SK-N-SH (cell line): ENCODE data around the gene EN2. TPM values are rescaled to one million over a fixed set of nuclear protein-coding genes. Genes with fewer than 3 reads are reported as not detected.

Experiments used
- CTCF ChIA-PET: fragments of 300-600, 350-600 bp; formaldehyde crosslinking; extraction: SDS; loops from one replicate; lab custom pipeline; 2021; lab: Yijun Ruan, JAX
- POLR2A ChIA-PET: fragments of 350-600 bp; sonication (Branson Sonifier 250); formaldehyde crosslinking; extraction: SDS; loops from one replicate; lab custom pipeline; 2020; ENCODE audit warnings: antibody characterized with exemption, inconsistent platforms; lab: Yijun Ruan, JAX
- DNase-seq: peaks from one replicate; pipeline ENCODE4 v3.0.0; 2012
- H2AFZ ChIP-seq: fragments of 200-600 bp; sonication (generic); 2 replicates; pipeline ENCODE4 v1.8.1; 2016; ENCODE audit warnings: antibody characterized with exemption, mild to moderate bottlenecking, low read depth
- H3F3A ChIP-seq: fragments of 200-600 bp; sonication (generic); replicated peaks from 2 replicates; pipeline ENCODE3; 2016; ENCODE audit warnings: antibody characterized with exemption, mild to moderate bottlenecking; ENCODE audit not compliant: insufficient read depth
- H3K27ac ChIP-seq, 2 experiments: fragments of 200-500 bp in 1 of 2; fragments of 200-600 bp in 1 of 2; sonication (Bioruptor generic) in 1 of 2; sonication (generic), shearing (Covaris generic) in 1 of 2; 2 replicates each; pipeline versions ENCODE4 v1.5.1 to v1.6.1; 2014 to 2016; ENCODE audit warnings: low read depth in 2 of 2, inconsistent platforms in 1 of 2, low read length in 1 of 2, mild to moderate bottlenecking in 1 of 2, mixed read lengths in 1 of 2
- H3K27me3 ChIP-seq: fragments of 200-600 bp; sonication (generic), shearing (Covaris generic); 2 replicates; pipeline ENCODE4 v1.6.1; 2016; ENCODE audit warnings: mixed run types; ENCODE audit not compliant: insufficient read depth
- H3K36me3 ChIP-seq, 2 experiments: fragments of 200-500 bp in 1 of 2; fragments of 200-600 bp in 1 of 2; sonication (Bioruptor generic) in 1 of 2; sonication (generic) in 1 of 2; replicated peaks in 1 of 2; 2 replicates each; pipeline versions ENCODE3 to v1.5.1; 2014 to 2016; ENCODE audit warnings: low read length in 1 of 2, mild to moderate bottlenecking in 1 of 2; ENCODE audit not compliant: insufficient read depth in 2 of 2, control insufficient read depth in 1 of 2
- H3K4me1 ChIP-seq, 2 experiments: fragments of 200-500 bp in 1 of 2; fragments of 200-600 bp in 1 of 2; sonication (Bioruptor generic) in 1 of 2; sonication (generic), shearing (Covaris generic) in 1 of 2; 2 replicates each; pipeline versions ENCODE4 v1.5.1 to v1.6.1; 2014 to 2016; ENCODE audit warnings: low read depth in 1 of 2, low read length in 1 of 2, mixed run types in 1 of 2; ENCODE audit not compliant: insufficient read depth in 2 of 2, control insufficient read depth in 1 of 2
- H3K4me2 ChIP-seq: fragments of 200-600 bp; sonication (generic), shearing (Covaris generic); 2 replicates; pipeline ENCODE4 v1.6.1; 2017; ENCODE audit warnings: mixed run types
- H3K4me3 ChIP-seq, 2 experiments: fragments of 200-500 bp in 1 of 2; fragments of 200-600 bp in 1 of 2; sonication (Bioruptor generic) in 1 of 2; sonication (generic), shearing (Covaris generic) in 1 of 2; 2 replicates each; pipeline versions ENCODE4 v1.5.1 to v1.8.1; 2014 to 2016; ENCODE audit warnings: low read depth in 2 of 2, inconsistent platforms in 1 of 2, low read length in 1 of 2, mild to moderate bottlenecking in 1 of 2, mixed read lengths in 1 of 2, moderate library complexity in 1 of 2
- H3K79me2 ChIP-seq: fragments of 200-600 bp; sonication (generic); 2 replicates; pipeline ENCODE4 v1.8.1; 2017; ENCODE audit warnings: mild to moderate bottlenecking; ENCODE audit not compliant: insufficient read depth
- H3K9ac ChIP-seq: fragments of 200-600 bp; sonication (generic); 2 replicates; pipeline ENCODE4 v1.6.1; 2017; ENCODE audit warnings: mixed run types
- H3K9me2 ChIP-seq: fragments of 200-600 bp; sonication (generic); 2 replicates; pipeline ENCODE4 v1.6.1; 2017; ENCODE audit warnings: mixed run types
- H3K9me3 ChIP-seq: fragments of 200-600 bp; sonication (generic); 2 replicates; pipeline ENCODE4 v1.6.1; 2017; ENCODE audit warnings: mixed run types, mild to moderate bottlenecking, moderate library complexity
- H4K20me1 ChIP-seq: fragments of 200-600 bp; sonication (generic); 2 replicates; pipeline ENCODE4 v1.6.1; 2017; ENCODE audit warnings: mild to moderate bottlenecking, mixed run types; ENCODE audit not compliant: insufficient read depth
- CTCF ChIP-seq: fragments of 200-600 bp; sonication (generic); IDR thresholded peaks from 2 replicates; pipeline ENCODE4 v1.6.1; 2017; ENCODE audit warnings: antibody characterized with exemption, mild to moderate bottlenecking, moderate library complexity
- ELF1 ChIP-seq: IDR thresholded peaks from 2 replicates; pipeline ENCODE4 v1.4.0; 2012
- EP300 ChIP-seq, 2 experiments: IDR thresholded peaks; 2 replicates each; pipeline versions ENCODE4 v1.4.0 to v1.6.1; 2012; ENCODE audit warnings: borderline replicate concordance in 1 of 2, low read depth in 1 of 2, low read length in 1 of 2
- EZH2phosphoT487 ChIP-seq: fragments of 200-600 bp; sonication (generic); IDR thresholded peaks from 2 replicates; pipeline ENCODE4 v1.6.1; 2017; ENCODE audit warnings: low read depth, mixed run types, mild to moderate bottlenecking, antibody characterized with exemption, moderate library complexity, borderline replicate concordance
- FOXM1 ChIP-seq: IDR thresholded peaks from 2 replicates; pipeline ENCODE4 v1.4.0; 2012; ENCODE audit warnings: low read depth, mild to moderate bottlenecking
- GABPA ChIP-seq: IDR thresholded peaks from 2 replicates; pipeline ENCODE4 v1.4.0; 2012; ENCODE audit warnings: low read depth, mild to moderate bottlenecking
- IRF3 ChIP-seq: fragments of 150-350 bp; IDR thresholded peaks from 2 replicates; pipeline ENCODE4 v1.6.1; 2016; ENCODE audit warnings: mild to moderate bottlenecking, low read depth, low read length
- JUND ChIP-seq: IDR thresholded peaks from 2 replicates; pipeline ENCODE4 v1.4.0; 2012
- NFIC ChIP-seq: IDR thresholded peaks from 2 replicates; pipeline ENCODE4 v1.4.0; 2012; ENCODE audit warnings: borderline replicate concordance
- NRF1 ChIP-seq: IDR thresholded peaks from 2 replicates; pipeline ENCODE4 v1.6.1; 2012; ENCODE audit warnings: low read depth, mild to moderate bottlenecking, low read length
- RAD21 ChIP-seq: IDR thresholded peaks from 2 replicates; pipeline ENCODE4 v1.6.1; 2012; ENCODE audit warnings: mild to moderate bottlenecking, low read length
- RCOR1 ChIP-seq: fragments of 150-350 bp; IDR thresholded peaks from 2 replicates; pipeline ENCODE4 v1.6.1; 2017; ENCODE audit warnings: antibody characterized with exemption, low read length
- RXRA ChIP-seq: IDR thresholded peaks from 2 replicates; pipeline ENCODE4 v1.4.0; 2012; ENCODE audit warnings: low read depth, mild to moderate bottlenecking, borderline replicate concordance
- SMC3 ChIP-seq: IDR thresholded peaks from 2 replicates; pipeline ENCODE4 v1.6.1; 2012; ENCODE audit warnings: low read depth, low read length, improper control_type of control experiment
- TAF1 ChIP-seq: IDR thresholded peaks from 2 replicates; pipeline ENCODE4 v1.6.1; 2012; ENCODE audit warnings: low read depth, mild to moderate bottlenecking, low read length, moderate library complexity, borderline replicate concordance
- TCF12 ChIP-seq: IDR thresholded peaks from 2 replicates; pipeline ENCODE4 v1.4.0; 2012
- USF2 ChIP-seq: fragments of 150-350 bp; IDR thresholded peaks from 2 replicates; pipeline ENCODE4 v1.6.1; 2017; ENCODE audit warnings: antibody characterized with exemption, low read length, low read depth, borderline replicate concordance
- YY1 ChIP-seq: IDR thresholded peaks from 2 replicates; pipeline ENCODE4 v1.4.0; 2012; ENCODE audit warnings: low read depth, mild to moderate bottlenecking
- WGBS: methylation state at CpG from one replicate; pipeline ENCODE4 v1.1.6; 2017; ENCODE audit warnings: low lambda C conversion rate; 5-methylcytosine and 5-hydroxymethylcytosine counted together
- polyA plus RNA-seq, 3 experiments: library from polyadenylated mRNA; depleted of rRNA; stranded (reverse); fragments of >200 nt; gene quantifications; 2 replicates each; pipeline ENCODE4 v1.2.3, GENCODE V29; 2012
- TF ChIP-seq, protein P1 (sequence below): IDR thresholded peaks from 2 replicates; pipeline ENCODE4; 2012
- TF ChIP-seq, protein P2 (sequence below): IDR thresholded peaks from 2 replicates; pipeline ENCODE4 v1.4.0; 2012; ENCODE audit warnings: low read depth

EN2 gene
- polyA plus RNA-seq, 1 of the 3 experiments (the other 2 are of a cell fraction), result 0.02 TPM

- Histone ChIP-seq H3K79me2 (no peaks in the 10 kb centered on the region), H3K4me1 (no peaks in the 10 kb centered on the region; a peak in 1 of 4 replicates), H3F3A (no peaks in the 10 kb centered on the region), H3K36me3 (no peaks in the 10 kb centered on the region), H4K20me1 (peaks cover 4% of the 10 kb centered on the region; the same call in 1 of the 2 replicates), H3K4me3 (no peak overlapping the region), H3K9ac (no peak overlapping the region), H3K27me3 (peaks cover 97% of the 10 kb centered on the region), H2AFZ (no peak overlapping the region), H3K4me2 (no peak overlapping the region), H3K27ac (no peak overlapping the region), H3K9me3 (no peaks in the 10 kb centered on the region), H3K9me2 (no peaks in the 10 kb centered on the region)
- 18% methylated on average over 23 of the region's 24 CpGs for WGBS
- ChIA-PET CTCF (interaction anchor here (0.6 to 1.7 kb wide), 6 partner anchors 8 to 174 kb away, joined by 3 to 5 read pairs (median 3); no protein-coding TSS in a partner anchor), POLR2A (no interaction called here)
- TF ChIP-seq TCF12, result no peak
- no peak for TF ChIP-seq RCOR1
- TF ChIP-seq GABPA, result no peak
- no peak for TF ChIP-seq IRF3
- TF ChIP-seq RAD21, result no peak
- TF ChIP-seq, protein P1, sequence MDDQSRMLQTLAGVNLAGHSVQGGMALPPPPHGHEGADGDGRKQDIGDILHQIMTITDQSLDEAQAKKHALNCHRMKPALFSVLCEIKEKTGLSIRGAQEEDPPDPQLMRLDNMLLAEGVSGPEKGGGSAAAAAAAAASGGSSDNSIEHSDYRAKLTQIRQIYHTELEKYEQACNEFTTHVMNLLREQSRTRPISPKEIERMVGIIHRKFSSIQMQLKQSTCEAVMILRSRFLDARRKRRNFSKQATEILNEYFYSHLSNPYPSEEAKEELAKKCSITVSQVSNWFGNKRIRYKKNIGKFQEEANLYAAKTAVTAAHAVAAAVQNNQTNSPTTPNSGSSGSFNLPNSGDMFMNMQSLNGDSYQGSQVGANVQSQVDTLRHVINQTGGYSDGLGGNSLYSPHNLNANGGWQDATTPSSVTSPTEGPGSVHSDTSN, result no peak
- peak; percentile 26 for DNase-seq
These were observed 13.0 kb downstream of the EN2 start for GRCh38 chr7:155470686-155471638.

DNA sequence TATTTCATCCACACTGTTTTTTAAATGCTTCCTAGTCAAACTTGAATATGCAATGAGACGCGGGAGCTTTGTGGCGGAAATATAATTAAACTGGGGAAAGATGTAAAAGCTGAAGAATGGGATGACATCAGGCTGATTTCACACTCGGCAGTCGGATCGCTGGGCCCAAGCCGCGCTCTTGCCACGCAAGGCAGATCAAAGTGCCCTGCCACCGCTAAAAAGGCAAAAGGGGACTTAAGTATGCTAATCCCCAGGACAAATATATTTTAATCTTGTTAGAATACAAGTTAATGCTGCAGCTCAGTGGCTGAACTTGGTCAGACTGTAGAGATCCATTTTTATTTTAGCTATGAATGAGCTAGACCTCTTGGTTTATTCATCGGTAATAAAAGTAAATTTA is 13.8 kb downstream of the EN2 start:
- no peak for DNase-seq
- WGBS, result 26% methylated on average over 11 of the region's 11 CpGs
- Histone ChIP-seq H3K27me3 (peaks cover 97% of the 10 kb centered on the region), H3K79me2 (no peaks in the 10 kb centered on the region), H3K4me3 (no peak overlapping the region), H3F3A (no peaks in the 10 kb centered on the region), H3K27ac (no peak overlapping the region), H3K36me3 (no peaks in the 10 kb centered on the region), H3K9ac (no peak overlapping the region), H3K9me3 (no peaks in the 10 kb centered on the region), H4K20me1 (peaks cover 4% of the 10 kb centered on the region; the same call in 1 of the 2 replicates), H2AFZ (no peak overlapping the region), H3K9me2 (no peaks in the 10 kb centered on the region)
- POLR2A ChIA-PET, result no interaction called here
- TF ChIP-seq YY1 (no peak), NRF1 (no peak), RXRA (no peak), CTCF (no peak), JUND (no peak), FOXM1 (no peak), GABPA (no peak), NFIC (no peak), SMC3 (no peak), ELF1 (no peak), TAF1 (no peak), EP300 (IDR thresholded peaks at IDR 0.05; ENCODE audit: borderline replicate concordance in 1 of 2, low read depth in 1 of 2, low read length in 1 of 2) (no peak), EZH2phosphoT487 (no peak), USF2 (no peak)
- TF ChIP-seq, protein P2, sequence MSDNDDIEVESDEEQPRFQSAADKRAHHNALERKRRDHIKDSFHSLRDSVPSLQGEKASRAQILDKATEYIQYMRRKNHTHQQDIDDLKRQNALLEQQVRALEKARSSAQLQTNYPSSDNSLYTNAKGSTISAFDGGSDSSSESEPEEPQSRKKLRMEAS, result no peak
- TF ChIP-seq, all 33 proteins: peak for 0
- no peak overlapping the region for H3K4me2 ChIP-seq
- CTCF ChIA-PET, result interaction anchor here (0.6 to 1.2 kb wide), 5 partner anchors 9 to 175 kb away, joined by 3 read pairs; no protein-coding TSS in a partner anchor
- no peaks in the 10 kb centered on the region; a peak in 1 of 4 replicates for H3K4me1 ChIP-seq
